Measurements from ENCODE around the gene AUTS2. TPM values are rescaled to one million over a fixed set of nuclear protein-coding genes. Genes with fewer than 3 reads are reported as not detected.

The AUTS2 gene
- total RNA-seq, 1 experiment from 2014 or later, result 50.0 TPM

GRCh38 chr7:70154521-70155180, 556.4 kb downstream of the AUTS2 start:
- H3K36me3 Mint-ChIP-seq, result no peaks in the 10 kb centered on the region
- TF ChIP-seq, protein P1, sequence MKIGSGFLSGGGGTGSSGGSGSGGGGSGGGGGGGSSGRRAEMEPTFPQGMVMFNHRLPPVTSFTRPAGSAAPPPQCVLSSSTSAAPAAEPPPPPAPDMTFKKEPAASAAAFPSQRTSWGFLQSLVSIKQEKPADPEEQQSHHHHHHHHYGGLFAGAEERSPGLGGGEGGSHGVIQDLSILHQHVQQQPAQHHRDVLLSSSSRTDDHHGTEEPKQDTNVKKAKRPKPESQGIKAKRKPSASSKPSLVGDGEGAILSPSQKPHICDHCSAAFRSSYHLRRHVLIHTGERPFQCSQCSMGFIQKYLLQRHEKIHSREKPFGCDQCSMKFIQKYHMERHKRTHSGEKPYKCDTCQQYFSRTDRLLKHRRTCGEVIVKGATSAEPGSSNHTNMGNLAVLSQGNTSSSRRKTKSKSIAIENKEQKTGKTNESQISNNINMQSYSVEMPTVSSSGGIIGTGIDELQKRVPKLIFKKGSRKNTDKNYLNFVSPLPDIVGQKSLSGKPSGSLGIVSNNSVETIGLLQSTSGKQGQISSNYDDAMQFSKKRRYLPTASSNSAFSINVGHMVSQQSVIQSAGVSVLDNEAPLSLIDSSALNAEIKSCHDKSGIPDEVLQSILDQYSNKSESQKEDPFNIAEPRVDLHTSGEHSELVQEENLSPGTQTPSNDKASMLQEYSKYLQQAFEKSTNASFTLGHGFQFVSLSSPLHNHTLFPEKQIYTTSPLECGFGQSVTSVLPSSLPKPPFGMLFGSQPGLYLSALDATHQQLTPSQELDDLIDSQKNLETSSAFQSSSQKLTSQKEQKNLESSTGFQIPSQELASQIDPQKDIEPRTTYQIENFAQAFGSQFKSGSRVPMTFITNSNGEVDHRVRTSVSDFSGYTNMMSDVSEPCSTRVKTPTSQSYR (CRISPR knock-in tag; IDR thresholded peaks at IDR 0.05), result no peak
- TF ChIP-seq ZNF138 (CRISPR knock-in tag; conservative IDR thresholded peaks at IDR 0.05) (no peak), EMX1 (CRISPR knock-in tag; IDR thresholded peaks at IDR 0.05) (no peak), ZNF121 (CRISPR knock-in tag; IDR thresholded peaks at IDR 0.05) (no peak), TCF7 (CRISPR knock-in tag; IDR thresholded peaks at IDR 0.05; ENCODE audit: low read depth) (no peak), HMGA2 (CRISPR knock-in tag; IDR thresholded peaks at IDR 0.05) (no peak), FOXP1 (CRISPR knock-in tag; IDR thresholded peaks at IDR 0.05; ENCODE audit: borderline replicate concordance) (no peak), GRHL2 (CRISPR knock-in tag; IDR thresholded peaks at IDR 0.05; ENCODE audit: insufficient replicate concordance, severe bottlenecking) (no peak), SP1 (CRISPR knock-in tag; conservative IDR thresholded peaks at IDR 0.05) (no peak), ZNF219 (CRISPR knock-in tag; IDR thresholded peaks at IDR 0.05; ENCODE audit: borderline replicate concordance) (no peak), NR2C2 (CRISPR knock-in tag; IDR thresholded peaks at IDR 0.05) (no peak)
- TF ChIP-seq, protein P2, sequence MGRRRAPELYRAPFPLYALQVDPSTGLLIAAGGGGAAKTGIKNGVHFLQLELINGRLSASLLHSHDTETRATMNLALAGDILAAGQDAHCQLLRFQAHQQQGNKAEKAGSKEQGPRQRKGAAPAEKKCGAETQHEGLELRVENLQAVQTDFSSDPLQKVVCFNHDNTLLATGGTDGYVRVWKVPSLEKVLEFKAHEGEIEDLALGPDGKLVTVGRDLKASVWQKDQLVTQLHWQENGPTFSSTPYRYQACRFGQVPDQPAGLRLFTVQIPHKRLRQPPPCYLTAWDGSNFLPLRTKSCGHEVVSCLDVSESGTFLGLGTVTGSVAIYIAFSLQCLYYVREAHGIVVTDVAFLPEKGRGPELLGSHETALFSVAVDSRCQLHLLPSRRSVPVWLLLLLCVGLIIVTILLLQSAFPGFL (CRISPR knock-in tag; IDR thresholded peaks at IDR 0.05; ENCODE audit: borderline replicate concordance), result no peak
- TF ChIP-seq, protein P3, sequence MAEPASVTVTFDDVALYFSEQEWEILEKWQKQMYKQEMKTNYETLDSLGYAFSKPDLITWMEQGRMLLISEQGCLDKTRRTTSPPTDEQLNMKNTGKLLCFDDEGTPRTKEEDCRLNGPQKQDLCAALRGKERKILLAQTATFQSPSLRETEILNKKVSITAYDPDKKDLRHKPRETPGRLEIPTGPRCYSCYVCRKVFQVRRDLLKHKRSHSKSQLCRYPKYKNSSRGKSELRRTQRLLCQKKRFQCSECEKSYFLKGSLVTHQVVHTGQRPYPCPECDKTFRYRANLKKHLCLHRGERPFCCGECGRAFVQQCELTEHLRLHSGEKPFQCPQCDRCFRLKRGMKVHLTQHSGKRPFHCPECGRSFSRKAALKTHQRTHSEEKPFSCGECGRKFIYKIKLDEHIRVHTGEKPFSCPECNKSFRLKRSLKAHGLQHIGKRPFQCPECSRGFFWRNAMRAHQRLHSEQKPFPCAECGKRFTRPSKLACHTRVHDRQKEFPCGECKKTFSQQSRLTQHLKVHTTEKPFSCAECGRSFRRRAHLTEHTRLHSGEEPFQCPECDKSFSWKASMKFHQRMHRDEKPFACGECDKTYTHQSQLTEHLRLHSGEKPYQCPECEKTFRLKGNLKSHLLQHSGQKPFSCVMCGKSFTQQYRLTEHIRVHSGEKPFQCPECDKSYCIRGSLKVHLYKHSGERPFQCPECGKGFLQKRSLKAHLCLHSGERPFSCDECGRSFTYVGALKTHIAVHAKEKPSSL (CRISPR knock-in tag; conservative IDR thresholded peaks at IDR 0.05), result no peak
- TF ChIP-seq, protein P4, sequence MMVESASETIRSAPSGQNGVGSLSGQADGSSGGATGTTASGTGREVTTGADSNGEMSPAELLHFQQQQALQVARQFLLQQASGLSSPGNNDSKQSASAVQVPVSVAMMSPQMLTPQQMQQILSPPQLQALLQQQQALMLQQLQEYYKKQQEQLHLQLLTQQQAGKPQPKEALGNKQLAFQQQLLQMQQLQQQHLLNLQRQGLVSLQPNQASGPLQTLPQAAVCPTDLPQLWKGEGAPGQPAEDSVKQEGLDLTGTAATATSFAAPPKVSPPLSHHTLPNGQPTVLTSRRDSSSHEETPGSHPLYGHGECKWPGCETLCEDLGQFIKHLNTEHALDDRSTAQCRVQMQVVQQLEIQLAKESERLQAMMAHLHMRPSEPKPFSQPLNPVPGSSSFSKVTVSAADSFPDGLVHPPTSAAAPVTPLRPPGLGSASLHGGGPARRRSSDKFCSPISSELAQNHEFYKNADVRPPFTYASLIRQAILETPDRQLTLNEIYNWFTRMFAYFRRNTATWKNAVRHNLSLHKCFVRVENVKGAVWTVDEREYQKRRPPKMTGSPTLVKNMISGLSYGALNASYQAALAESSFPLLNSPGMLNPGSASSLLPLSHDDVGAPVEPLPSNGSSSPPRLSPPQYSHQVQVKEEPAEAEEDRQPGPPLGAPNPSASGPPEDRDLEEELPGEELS (CRISPR knock-in tag; IDR thresholded peaks at IDR 0.05), result no peak
- H3K9me3 Mint-ChIP-seq, result no peaks in the 10 kb centered on the region
- ChIA-PET CTCF (no interaction called here), POLR2A (no interaction called here)
- peaks cover 20% of the 10 kb centered on the region for H3K4me1 Mint-ChIP-seq
- DNase-seq (ENCODE audit: low spot score), result no peak
- peaks cover 13% of the 10 kb centered on the region; the same call in 1 of the 2 replicates for H3K27me3 Mint-ChIP-seq (ENCODE audit: low read depth)
- ATAC-seq, result no peak
- H3K27ac Mint-ChIP-seq, result no peak overlapping the region
- H3K4me3 Mint-ChIP-seq, result no peak overlapping the region

GRCh38 chr7:70156057-70156456, 557.8 kb downstream of the AUTS2 start:
- no peak for DNase-seq (ENCODE audit: low spot score)
- Mint-ChIP-seq H3K9me3 (no peaks in the 10 kb centered on the region), H3K4me1 (peaks cover 12% of the 10 kb centered on the region), H3K36me3 (no peaks in the 10 kb centered on the region), H3K4me3 (no peak overlapping the region), H3K27ac (no peak overlapping the region), H3K27me3 (ENCODE audit: low read depth) (peaks cover 13% of the 10 kb centered on the region; the same call in 1 of the 2 replicates)
- ChIA-PET POLR2A (no interaction called here), CTCF (interaction anchor here (0.8 kb wide), 1 partner anchor 113 kb away, joined by 10 read pairs; no protein-coding TSS in a partner anchor)
- ATAC-seq, result no peak
- TF ChIP-seq ZNF396 (CRISPR knock-in tag; IDR thresholded peaks at IDR 0.05; ENCODE audit: borderline replicate concordance) (no peak), ERG (CRISPR knock-in tag; IDR thresholded peaks at IDR 0.05) (no peak), SMAD3 (CRISPR knock-in tag; IDR thresholded peaks at IDR 0.05; ENCODE audit: borderline replicate concordance) (no peak), CBFB (CRISPR knock-in tag; IDR thresholded peaks at IDR 0.05; ENCODE audit: low read depth) (no peak), ZNF416 (CRISPR knock-in tag; IDR thresholded peaks at IDR 0.05) (no peak)
- TF ChIP-seq, protein P1 (CRISPR knock-in tag; IDR thresholded peaks at IDR 0.05), result no peak
